Ishikawa (cell line): ENCODE measurements around the gene COL18A1.

ENCODE experiments used
- CREB1 ChIP-seq: IDR thresholded peaks from 2 replicates; pipeline ENCODE4 v1.6.1; 2012; ENCODE audit warnings: low read depth
- EP300 ChIP-seq: IDR thresholded peaks from 2 replicates; pipeline ENCODE4 v1.6.1; 2012; ENCODE audit warnings: borderline replicate concordance
- NFIC ChIP-seq: IDR thresholded peaks from 2 replicates; pipeline ENCODE4 v1.6.1; 2012
- RAD21 ChIP-seq: IDR thresholded peaks from 2 replicates; pipeline ENCODE4 v1.6.1; 2012; ENCODE audit warnings: low read depth
- TAF1 ChIP-seq: IDR thresholded peaks from 2 replicates; pipeline ENCODE4 v1.6.1; 2012; ENCODE audit warnings: low read depth, mild to moderate bottlenecking
- YY1 ChIP-seq: IDR thresholded peaks from 2 replicates; pipeline ENCODE4 v1.6.1; 2012; ENCODE audit warnings: low read depth
- ZBTB7A ChIP-seq: IDR thresholded peaks from 2 replicates; pipeline ENCODE4 v1.6.1; 2012; ENCODE audit warnings: low read depth
- TF ChIP-seq, protein P1 (sequence below): IDR thresholded peaks from 2 replicates; pipeline ENCODE4 v1.6.1; 2012; ENCODE audit warnings: low read depth, mild to moderate bottlenecking

DNA sequence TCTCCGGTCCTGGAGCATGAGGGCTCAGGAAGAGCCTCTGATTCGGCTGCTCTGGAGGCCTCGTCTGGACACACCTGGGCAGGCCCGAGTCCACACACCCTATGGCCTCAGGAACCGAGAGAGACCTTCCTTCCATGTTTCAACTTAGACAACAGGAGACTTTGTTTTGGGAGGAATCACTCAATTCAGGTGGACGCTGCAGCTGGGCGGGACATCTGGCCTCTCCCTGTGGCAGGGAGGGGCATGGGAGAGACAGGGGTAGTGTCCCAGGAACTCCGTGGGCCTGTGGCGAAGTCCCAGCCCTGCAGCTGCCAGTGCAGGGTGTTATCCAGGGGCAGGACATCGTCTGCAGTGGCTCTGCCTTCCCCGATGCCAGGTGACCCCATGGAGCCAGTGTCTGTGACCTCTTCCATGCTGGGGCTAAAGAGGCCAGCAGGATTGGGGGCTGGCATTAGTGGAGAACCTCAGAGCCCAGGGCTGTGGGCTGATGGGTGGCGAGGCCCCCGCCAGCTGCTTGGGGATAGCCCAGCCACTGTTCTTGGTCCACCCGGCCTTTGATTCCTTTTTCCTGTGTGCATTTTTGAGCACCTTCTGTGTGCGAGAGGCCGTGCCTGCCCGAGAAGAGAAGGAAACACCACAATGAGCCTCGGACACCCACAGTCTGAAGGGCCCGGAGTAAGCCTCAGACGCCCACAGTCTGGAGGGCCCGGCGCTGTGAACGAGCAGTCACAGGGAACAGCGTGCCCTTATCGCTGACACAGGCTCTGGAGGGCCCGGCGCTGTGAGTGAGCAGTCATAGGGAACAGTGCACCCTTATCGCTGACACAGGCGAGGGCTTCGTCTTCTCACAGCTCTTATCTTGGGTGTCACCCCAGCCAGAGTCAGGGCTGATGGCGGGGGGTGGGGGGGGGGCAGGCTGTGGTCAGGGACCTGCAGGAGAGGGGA lies 6.2 kb downstream of the COL18A1 start:
- TF ChIP-seq EP300 (no peak), YY1 (no peak), NFIC (no peak), CREB1 (no peak), RAD21 (no peak), TAF1 (no peak), ZBTB7A (no peak)
- TF ChIP-seq, protein P1, sequence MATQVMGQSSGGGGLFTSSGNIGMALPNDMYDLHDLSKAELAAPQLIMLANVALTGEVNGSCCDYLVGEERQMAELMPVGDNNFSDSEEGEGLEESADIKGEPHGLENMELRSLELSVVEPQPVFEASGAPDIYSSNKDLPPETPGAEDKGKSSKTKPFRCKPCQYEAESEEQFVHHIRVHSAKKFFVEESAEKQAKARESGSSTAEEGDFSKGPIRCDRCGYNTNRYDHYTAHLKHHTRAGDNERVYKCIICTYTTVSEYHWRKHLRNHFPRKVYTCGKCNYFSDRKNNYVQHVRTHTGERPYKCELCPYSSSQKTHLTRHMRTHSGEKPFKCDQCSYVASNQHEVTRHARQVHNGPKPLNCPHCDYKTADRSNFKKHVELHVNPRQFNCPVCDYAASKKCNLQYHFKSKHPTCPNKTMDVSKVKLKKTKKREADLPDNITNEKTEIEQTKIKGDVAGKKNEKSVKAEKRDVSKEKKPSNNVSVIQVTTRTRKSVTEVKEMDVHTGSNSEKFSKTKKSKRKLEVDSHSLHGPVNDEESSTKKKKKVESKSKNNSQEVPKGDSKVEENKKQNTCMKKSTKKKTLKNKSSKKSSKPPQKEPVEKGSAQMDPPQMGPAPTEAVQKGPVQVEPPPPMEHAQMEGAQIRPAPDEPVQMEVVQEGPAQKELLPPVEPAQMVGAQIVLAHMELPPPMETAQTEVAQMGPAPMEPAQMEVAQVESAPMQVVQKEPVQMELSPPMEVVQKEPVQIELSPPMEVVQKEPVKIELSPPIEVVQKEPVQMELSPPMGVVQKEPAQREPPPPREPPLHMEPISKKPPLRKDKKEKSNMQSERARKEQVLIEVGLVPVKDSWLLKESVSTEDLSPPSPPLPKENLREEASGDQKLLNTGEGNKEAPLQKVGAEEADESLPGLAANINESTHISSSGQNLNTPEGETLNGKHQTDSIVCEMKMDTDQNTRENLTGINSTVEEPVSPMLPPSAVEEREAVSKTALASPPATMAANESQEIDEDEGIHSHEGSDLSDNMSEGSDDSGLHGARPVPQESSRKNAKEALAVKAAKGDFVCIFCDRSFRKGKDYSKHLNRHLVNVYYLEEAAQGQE: no peak
